ENCODE results near the gene ERN2. TPM values are rescaled to one million over a fixed set of nuclear protein-coding genes. Genes with fewer than 3 reads are reported as not detected.

The ERN2 gene
- total and polyA plus RNA-seq, 2 of the 13 experiments (the other 11 are each of a cell fraction or from before 2014, with no cell fraction given), result 2.2 to 3.5 TPM

GRCh38 chr16:23673971-23674614 lies 38.9 kb downstream of the ERN2 start (continued):
- TF ChIP-seq, protein P1, sequence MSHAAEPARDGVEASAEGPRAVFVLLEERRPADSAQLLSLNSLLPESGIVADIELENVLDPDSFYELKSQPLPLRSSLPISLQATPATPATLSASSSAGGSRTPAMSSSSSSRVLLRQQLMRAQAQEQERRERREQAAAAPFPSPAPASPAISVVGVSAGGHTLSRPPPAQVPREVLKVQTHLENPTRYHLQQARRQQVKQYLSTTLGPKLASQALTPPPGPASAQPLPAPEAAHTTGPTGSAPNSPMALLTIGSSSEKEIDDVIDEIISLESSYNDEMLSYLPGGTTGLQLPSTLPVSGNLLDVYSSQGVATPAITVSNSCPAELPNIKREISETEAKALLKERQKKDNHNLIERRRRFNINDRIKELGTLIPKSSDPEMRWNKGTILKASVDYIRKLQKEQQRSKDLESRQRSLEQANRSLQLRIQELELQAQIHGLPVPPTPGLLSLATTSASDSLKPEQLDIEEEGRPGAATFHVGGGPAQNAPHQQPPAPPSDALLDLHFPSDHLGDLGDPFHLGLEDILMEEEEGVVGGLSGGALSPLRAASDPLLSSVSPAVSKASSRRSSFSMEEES (CRISPR knock-in tag; IDR thresholded peaks at IDR 0.05), result no peak
- TF ChIP-seq ZNF20 (CRISPR knock-in tag; IDR thresholded peaks at IDR 0.05) (no peak), ZNF552 (CRISPR knock-in tag; IDR thresholded peaks at IDR 0.05; ENCODE audit: borderline replicate concordance) (no peak), NR2C2 (CRISPR knock-in tag; IDR thresholded peaks at IDR 0.05; ENCODE audit: borderline replicate concordance) (no peak), ZNF335 (CRISPR knock-in tag; IDR thresholded peaks at IDR 0.05) (no peak), ZNF512 (CRISPR knock-in tag; IDR thresholded peaks at IDR 0.05) (no peak), HOMEZ (CRISPR knock-in tag; IDR thresholded peaks at IDR 0.05; ENCODE audit: low read depth) (no peak), ELF1 (CRISPR knock-in tag; IDR thresholded peaks at IDR 0.05) (no peak), KMT2A (CRISPR knock-in tag; IDR thresholded peaks at IDR 0.05) (no peak), ZNF333 (CRISPR knock-in tag; IDR thresholded peaks at IDR 0.05; ENCODE audit: borderline replicate concordance) (no peak), YEATS2 (CRISPR knock-in tag; IDR thresholded peaks at IDR 0.05; ENCODE audit: borderline replicate concordance) (no peak), TEAD3 (CRISPR knock-in tag; optimal IDR thresholded peaks at IDR 0.05; ENCODE audit: borderline replicate concordance) (peak; percentile 75), THAP11 (CRISPR knock-in tag; IDR thresholded peaks at IDR 0.05) (no peak), POGZ (CRISPR knock-in tag; IDR thresholded peaks at IDR 0.05) (0 out of 2 replicates have a peak, but pooled peaks have one; percentile 24), ZNF747 (CRISPR knock-in tag; IDR thresholded peaks at IDR 0.05; ENCODE audit: borderline replicate concordance) (no peak), ZMYM4 (CRISPR knock-in tag; IDR thresholded peaks at IDR 0.05) (peak; percentile 26; the same call in 1 of the 2 replicates), HNF4A (CRISPR knock-in tag; IDR thresholded peaks at IDR 0.05) (peak; percentile 85), SAP130 (CRISPR knock-in tag; IDR thresholded peaks at IDR 0.05; ENCODE audit: low read depth) (peak; percentile 62), ZEB1 (IDR thresholded peaks at IDR 0.05; ENCODE audit: insufficient replicate concordance, low read depth) (no peak), LBX2 (CRISPR knock-in tag; IDR thresholded peaks at IDR 0.05; ENCODE audit: borderline replicate concordance) (0 out of 2 replicates have a peak, but pooled peaks have one; percentile 24), SALL2 (CRISPR knock-in tag; IDR thresholded peaks at IDR 0.05) (no peak)
- TF ChIP-seq, protein P2, sequence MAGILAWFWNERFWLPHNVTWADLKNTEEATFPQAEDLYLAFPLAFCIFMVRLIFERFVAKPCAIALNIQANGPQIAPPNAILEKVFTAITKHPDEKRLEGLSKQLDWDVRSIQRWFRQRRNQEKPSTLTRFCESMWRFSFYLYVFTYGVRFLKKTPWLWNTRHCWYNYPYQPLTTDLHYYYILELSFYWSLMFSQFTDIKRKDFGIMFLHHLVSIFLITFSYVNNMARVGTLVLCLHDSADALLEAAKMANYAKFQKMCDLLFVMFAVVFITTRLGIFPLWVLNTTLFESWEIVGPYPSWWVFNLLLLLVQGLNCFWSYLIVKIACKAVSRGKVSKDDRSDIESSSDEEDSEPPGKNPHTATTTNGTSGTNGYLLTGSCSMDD (CRISPR knock-in tag; IDR thresholded peaks at IDR 0.05), result no peak
- TF ChIP-seq, protein P3, sequence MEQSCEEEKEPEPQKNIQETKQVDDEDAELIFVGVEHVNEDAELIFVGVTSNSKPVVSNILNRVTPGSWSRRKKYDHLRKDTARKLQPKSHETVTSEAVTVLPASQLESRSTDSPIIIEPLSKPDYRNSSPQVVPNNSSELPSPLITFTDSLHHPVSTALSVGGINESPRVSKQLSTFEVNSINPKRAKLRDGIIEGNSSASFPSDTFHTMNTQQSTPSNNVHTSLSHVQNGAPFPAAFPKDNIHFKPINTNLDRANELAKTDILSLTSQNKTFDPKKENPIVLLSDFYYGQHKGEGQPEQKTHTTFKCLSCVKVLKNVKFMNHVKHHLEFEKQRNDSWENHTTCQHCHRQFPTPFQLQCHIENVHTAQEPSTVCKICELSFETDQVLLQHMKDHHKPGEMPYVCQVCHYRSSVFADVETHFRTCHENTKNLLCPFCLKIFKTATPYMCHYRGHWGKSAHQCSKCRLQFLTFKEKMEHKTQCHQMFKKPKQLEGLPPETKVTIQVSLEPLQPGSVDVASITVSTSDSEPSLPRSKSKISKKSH (CRISPR knock-in tag; IDR thresholded peaks at IDR 0.05; ENCODE audit: borderline replicate concordance), result no peak

Measured in HepG2 (cell line).